Measurements from ENCODE around the gene ANKS6. TPM values are rescaled to one million over a fixed set of nuclear protein-coding genes. Genes with fewer than 3 reads are reported as not detected.

Gene ANKS6
- total and polyA plus RNA-seq, 11 donors: 1.9 to 8.0 (median 3.7) TPM

DNA sequence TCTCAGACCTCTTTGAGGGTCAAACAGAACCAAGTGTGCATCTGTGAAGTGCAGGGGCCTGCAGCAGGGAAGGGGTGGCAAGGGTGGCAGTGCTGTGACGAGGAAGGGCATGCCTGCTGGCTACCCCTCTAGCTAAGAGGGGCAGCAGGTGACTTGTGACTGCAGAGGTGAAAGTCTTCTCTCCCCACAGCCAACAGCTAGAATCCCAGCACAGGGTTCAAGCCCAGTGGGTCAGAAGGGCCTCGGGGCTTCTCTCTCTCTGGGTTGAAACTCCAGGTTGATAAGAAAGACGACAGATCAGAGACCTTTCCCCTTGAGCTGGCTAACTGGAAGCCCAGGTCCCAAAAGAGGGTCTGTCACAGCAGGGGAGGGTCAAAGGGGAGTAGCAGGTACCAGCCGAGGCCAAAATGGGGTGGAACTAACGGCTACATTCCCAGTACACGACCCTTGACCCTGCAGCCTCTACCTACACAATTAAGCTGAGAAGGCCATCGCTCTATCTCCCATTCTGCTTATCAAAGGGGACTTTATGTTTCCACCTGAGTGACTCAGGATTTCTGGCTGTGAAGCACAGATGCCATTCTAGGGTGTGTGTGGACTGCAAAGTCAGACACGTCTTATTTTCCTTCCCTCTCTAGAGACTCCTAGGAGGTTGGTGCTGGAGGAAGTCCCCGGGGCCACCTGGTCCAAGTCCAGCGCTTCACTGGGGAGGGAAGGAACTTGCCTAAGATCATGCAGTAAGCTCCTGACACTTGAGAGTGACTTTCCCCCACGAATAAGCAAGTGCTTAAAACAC, 14.6 kb downstream of the ANKS6 start:
- TF ChIP-seq CTCF (IDR thresholded peaks at IDR 0.05) (no peak), POLR2A (IDR thresholded peaks at IDR 0.05) (no peak)
- H3K4me1 ChIP-seq: no peaks in the 10 kb centered on the region
- no peaks in the 10 kb centered on the region for H3K9me3 ChIP-seq
- no peak overlapping the region for H3K4me3 ChIP-seq
- intact Hi-C loops (cut with DNase I): no loop called here
- 81 to 88% (median 86%) methylated on average over 11 of the region's 11 CpGs for WGBS, 4 donors
- H3K27ac ChIP-seq: no peak overlapping the region
- ATAC-seq (no peak), DNase-seq (no peak)
- H3K36me3 ChIP-seq: peaks cover 0 to 33% (median 5%) of the 10 kb centered on the region in 9 donors
- no peaks in the 10 kb centered on the region for H3K27me3 ChIP-seq

DNA sequence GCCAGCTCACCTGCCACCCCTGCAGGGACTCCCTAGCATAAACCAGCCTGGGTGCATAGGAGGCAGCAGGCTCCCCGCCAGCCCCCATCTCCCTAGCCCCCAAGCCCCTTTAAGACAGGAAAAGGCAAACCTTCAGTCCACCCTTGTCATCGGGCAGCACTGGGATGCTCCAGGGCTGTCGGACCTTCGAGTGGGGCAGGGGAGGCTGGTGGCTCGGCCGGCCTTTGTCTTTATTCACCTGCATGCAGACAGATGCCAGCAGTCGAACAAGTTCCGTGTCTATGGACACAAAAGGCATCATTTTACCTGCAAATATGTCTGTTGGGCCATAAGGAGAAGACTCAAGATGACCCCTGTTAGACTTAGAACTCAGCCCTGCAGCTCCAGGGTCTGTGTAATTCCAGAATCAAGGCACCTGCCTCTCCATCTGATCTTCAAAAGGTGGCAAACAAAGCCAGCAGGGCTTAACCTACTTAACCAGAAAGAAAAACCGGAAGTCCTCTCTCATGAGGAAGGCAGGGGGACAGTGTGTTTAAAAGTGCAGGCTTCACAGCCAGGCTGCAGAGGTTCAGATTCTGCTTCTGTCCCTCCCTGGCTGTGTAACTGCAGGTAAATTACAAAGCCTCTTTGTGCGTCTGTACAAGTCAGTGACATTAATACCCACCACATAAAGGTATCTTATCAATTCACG, 16.2 kb downstream of the ANKS6 start:
- DNase-seq: no peak
- Histone ChIP-seq H3K4me3 (no peak overlapping the region), H3K27me3 (no peaks in the 10 kb centered on the region), H3K4me1 (no peaks in the 10 kb centered on the region), H3K27ac (no peak overlapping the region), H3K36me3 (peaks cover 0 to 33% (median 5%) of the 10 kb centered on the region in 9 donors), H3K9me3 (no peaks in the 10 kb centered on the region)
- TF ChIP-seq POLR2A (IDR thresholded peaks at IDR 0.05) (no peak), CTCF (IDR thresholded peaks at IDR 0.05) (no peak)
- no peak for ATAC-seq
- intact Hi-C loops (cut with DNase I): no loop called here
- WGBS, 4 donors: 95 to 96% (median 95%) methylated on average over 9 to 11 of the region's 11 CpGs

DNA sequence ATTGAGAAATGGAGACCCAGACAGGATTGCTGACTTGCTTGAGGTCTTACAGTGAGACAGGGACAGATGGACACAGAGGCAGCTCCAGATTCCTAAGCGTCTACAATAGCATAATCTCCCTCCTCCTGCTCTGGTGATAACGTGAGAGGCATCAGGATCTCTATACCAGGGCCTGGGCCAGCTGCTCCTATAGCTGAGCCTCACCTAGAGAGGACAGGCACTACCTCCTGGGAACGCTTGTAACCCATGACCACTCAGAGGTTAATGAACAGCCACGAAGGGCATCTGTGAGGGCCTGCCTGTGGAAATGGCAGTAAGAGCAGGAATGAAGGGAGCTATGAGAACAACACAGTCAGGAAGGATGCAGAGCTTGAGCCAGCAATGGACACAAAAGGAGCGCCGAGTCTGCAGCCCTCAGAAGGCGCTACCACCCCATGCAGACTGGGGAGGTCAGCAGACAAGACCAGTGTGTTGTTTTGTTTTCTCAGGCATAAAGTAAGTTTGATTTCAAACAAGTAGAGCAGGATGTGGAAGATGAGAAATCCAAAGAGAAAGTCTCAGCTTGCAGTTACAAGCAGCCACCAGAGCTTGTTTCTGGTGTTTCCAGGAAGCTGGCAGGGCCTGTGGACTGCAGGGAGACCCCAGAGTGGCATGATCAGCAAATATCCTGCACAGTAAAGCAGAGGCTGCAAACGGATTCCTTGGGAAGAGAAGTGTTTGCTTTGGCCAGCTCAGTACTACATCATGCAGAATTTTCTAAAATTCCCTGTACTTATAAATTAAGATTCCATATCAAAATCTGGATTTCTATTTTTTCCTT, 17.4 kb downstream of the ANKS6 start:
- no peak for DNase-seq
- 70 to 72% (median 72%) methylated on average over 8 of the region's 8 CpGs for WGBS, 4 donors

More for the DNA sequence above, 17.4 kb downstream of the ANKS6 start:
- no peak for TF ChIP-seq CTCF (IDR thresholded peaks at IDR 0.05)
- no peaks in the 10 kb centered on the region for H3K9me3 ChIP-seq
- no peaks in the 10 kb centered on the region for H3K27me3 ChIP-seq
- peaks cover 0 to 31% (median 5%) of the 10 kb centered on the region in 9 donors for H3K36me3 ChIP-seq
- no peak overlapping the region for H3K27ac ChIP-seq
- ATAC-seq: no peak
- intact Hi-C loops (cut with DNase I): loop anchor here in 4 of 10 donors (5.0 to 10.0 kb wide), 2 partner anchors 462 to 574 kb away; no protein-coding TSS in a partner anchor
- no peak overlapping the region for H3K4me3 ChIP-seq
- H3K4me1 ChIP-seq: no peaks in the 10 kb centered on the region
